AG09309 (cell line): ENCODE data around the gene C19orf47.

Source experiments
- DNase-seq: peaks from one replicate; pipeline ENCODE4 v3.0.0-alpha.2; 2010; ENCODE audit warnings: low read depth
- H3K4me3 ChIP-seq: 2 replicates; pipeline ENCODE4 v1.5.1; 2011; ENCODE audit warnings: mild to moderate bottlenecking, low read depth, low read length, moderate library complexity; ENCODE audit not compliant: control insufficient read depth
- TF ChIP-seq, protein P1 (sequence below): IDR thresholded peaks from 2 replicates; pipeline ENCODE4 v1.5.1; 2011; ENCODE audit warnings: mild to moderate bottlenecking, low read depth, low read length, inconsistent platforms; ENCODE audit not compliant: insufficient read depth, control insufficient read depth; ENCODE audit errors: missing control alignments

The C19orf47 gene

DNA sequence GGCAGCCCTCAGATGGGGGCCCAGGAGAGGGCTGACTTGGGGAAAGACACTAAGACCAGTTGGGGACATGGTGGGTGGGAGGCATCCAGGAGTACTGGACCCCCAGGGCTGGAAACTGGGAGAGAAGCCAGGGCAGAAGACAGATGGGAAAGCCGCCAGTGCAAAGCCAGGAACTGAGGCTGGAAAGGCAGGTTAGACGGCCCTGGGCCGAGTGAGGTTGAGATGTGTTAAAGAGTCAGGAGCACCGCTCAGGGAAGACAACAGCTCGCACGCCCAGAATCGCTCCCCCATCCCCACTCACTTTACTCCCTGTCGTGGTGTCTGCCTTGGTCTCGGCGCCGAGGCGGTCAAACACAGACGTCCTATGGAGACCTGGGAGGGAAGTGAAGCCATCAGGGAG lies 24.5 kb downstream of the C19orf47 start:
- TF ChIP-seq, protein P1, sequence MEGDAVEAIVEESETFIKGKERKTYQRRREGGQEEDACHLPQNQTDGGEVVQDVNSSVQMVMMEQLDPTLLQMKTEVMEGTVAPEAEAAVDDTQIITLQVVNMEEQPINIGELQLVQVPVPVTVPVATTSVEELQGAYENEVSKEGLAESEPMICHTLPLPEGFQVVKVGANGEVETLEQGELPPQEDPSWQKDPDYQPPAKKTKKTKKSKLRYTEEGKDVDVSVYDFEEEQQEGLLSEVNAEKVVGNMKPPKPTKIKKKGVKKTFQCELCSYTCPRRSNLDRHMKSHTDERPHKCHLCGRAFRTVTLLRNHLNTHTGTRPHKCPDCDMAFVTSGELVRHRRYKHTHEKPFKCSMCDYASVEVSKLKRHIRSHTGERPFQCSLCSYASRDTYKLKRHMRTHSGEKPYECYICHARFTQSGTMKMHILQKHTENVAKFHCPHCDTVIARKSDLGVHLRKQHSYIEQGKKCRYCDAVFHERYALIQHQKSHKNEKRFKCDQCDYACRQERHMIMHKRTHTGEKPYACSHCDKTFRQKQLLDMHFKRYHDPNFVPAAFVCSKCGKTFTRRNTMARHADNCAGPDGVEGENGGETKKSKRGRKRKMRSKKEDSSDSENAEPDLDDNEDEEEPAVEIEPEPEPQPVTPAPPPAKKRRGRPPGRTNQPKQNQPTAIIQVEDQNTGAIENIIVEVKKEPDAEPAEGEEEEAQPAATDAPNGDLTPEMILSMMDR = no peak
- no peak for DNase-seq
- H3K4me3 ChIP-seq = no peak overlapping the region

DNA sequence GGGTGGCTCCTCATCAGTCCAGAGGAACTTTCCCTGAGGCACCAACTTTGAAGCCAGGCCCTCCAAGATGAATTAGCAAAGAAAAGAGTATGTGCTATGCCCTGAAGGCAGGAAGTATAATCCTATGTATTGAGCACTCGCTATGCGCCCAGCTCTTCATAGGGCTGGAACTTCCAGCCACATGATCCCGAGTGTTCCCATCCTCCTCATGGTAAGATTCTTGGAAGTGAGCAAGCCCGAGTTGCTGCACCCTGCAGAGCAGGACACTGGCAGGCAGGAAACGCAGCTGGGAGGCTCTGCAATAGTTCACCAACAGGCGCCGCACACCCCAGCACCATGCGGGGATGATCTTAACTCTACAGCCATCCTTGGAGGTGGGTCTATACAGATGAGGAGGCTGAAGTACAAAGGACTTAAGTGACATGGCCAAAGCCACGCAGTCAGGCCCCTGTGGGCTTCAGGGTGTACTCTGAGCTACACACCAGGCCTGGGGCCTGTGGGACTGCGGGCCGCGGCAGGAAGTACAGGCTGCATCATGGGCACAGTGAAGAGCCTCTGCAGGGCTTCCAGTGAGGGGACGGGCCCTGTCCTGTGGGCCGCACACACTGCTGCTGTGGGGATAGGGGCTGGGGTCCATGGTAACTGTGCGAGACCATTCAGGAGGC lies 25.1 kb downstream of the C19orf47 start:
- H3K4me3 ChIP-seq = no peak overlapping the region
- TF ChIP-seq, protein P1 = no peak
- no peak for DNase-seq

DNA sequence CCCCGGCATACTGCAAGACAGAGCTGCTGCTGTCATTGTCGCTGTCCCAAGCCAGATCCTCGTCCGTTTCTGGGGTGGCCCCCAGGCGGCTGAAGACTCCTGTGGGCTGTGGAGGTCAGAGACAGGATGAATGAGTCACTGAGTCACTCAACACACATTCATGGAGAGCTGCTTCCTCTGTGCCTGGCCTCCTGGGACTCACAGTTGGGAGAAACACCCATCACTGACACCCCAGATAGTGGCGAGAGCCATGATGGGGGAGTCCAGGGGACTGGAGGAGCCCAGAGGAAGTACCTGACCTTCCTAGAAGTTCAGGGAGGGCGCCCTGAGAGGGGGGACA lies 26.0 kb downstream of the C19orf47 start:
- no peak for DNase-seq
- TF ChIP-seq, protein P1 = no peak
- H3K4me3 ChIP-seq = no peak overlapping the region

DNA sequence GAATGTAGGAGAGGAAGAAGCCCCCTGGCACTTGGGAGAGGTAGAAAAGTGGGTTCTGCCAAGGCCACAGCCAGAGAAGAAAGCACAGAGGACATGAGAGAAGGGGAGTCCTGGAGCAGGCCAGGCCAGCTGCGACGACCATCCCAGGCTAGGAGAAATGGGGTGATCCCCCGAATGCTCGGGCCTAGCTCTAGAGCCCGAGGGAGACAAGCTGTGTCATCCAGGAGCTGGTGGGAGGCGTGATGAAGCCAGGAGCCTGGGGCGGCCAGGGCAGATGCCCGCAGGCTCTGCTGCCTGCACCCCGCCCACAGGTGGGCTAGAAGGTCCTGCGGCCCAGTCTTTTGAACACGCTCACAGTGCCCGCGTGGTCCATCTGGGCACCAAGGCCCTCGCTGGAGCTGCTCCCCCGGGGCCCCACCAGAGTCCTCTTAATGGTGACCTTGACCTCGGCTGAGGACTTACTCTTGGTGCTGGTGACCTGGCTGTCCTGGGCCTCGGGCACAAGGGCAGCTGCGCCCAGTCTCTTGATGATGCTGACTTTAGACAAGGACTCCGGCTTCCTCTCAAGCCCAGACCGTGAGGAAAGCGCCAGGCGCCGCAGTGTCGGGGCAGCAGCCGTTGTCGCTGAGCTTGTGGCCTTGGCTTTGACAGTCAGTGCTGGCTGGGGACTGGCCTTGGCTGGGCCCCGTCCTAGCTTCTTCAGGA lies 26.5 kb downstream of the C19orf47 start:
- no peak for DNase-seq
- no peak overlapping the region for H3K4me3 ChIP-seq
- TF ChIP-seq, protein P1 = no peak

DNA sequence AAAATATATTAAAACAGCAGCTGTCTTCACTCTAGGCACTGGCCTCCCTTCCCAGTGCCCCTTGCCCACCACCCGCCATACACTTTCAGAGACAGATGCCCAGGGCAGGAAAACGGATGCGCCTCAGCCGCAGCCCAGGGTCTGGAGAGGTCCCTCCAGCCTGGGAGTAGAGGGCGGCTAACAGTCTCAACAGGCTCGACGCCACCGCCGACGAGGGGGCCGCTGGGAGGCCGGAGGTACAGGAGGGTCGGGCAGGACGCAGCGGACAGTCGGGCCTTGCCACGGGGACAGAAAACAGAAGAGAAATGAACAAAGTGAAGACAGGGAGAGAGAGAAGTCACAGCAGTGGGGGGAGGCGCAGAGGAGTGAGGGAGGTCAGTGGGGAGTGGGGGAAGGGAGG lies 27.1 kb downstream of the C19orf47 start:
- DNase-seq = no peak
- TF ChIP-seq, protein P1 = no peak
- H3K4me3 ChIP-seq = no peak overlapping the region

DNA sequence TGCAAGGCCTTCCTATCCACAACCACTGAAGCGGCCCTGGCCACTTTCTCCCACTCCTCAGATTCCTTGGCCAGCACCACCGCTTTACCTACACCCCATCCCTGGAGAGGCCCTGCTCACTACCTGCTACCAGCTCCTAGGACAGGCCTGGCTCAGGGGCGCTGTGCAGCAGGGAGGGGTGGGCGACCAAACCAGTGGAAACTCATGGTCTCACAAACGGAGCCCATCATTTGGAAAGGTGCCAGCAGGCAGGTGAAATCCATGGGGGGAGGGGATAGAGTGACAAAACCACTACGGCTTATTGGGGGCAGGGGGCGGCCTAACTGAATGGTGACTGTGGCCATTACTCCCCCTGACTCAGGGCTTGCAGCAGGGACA lies 27.6 kb downstream of the C19orf47 start:
- DNase-seq = no peak
- no peak overlapping the region for H3K4me3 ChIP-seq
- TF ChIP-seq, protein P1 = no peak
